Measurements from ENCODE around the gene AAR2. TPM values are rescaled to one million over a fixed set of nuclear protein-coding genes. Genes with fewer than 3 reads are reported as not detected.
A peak's percentile ranks its signal among the peaks of the same experiment; 100 is the strongest.

The AAR2 gene
- total RNA-seq, 1 experiment from 2014 or later: 36.9 TPM

DNA sequence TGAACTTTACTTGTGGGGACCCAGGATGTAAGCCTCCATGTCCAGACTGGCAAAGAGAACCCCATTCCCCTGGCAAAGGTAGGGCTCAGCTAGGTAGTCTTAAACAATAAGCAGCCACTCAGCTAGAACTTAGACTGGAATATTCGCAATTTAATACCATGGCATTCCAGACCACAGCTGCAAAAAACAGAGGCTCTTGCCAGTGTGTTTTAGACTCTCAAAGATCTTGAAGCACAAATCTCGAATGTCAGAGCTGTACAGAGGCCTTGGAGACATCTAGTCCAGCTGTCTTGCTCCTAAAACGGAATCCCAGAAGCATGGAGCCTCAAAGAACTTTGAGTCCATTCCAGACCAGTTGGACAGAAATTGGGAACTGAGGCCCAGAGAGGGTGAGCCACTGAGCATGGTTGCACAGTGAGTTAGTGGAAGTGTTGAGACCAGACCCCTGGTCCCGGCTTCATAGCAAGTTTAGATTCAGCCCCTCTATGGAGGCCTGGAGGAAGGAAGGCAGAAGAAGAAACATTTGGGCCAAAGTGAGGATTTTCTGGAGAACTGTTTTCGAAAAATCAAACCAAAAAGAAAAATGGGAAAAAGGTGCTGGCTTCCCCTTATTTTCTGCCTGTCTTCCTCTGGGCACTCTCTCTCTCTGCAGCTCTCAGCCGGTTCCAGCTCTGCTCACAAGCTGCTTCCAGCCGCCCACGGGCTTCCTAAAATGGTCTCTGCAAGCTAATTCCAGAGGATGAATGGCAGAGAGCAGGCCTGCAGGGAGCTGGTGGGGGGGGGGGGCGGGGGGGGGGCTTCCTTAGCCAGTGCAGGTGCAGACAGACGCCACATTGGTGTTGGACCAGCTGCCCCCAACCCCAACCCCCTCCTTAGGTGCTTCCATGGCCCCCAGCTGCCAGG lies 32.4 kb downstream of the AAR2 start:
- Mint-ChIP-seq H3K36me3 (ENCODE audit: insufficient read depth in 1 of 3, low read depth in 3 of 3) (no peaks in the 10 kb centered on the region), H3K9me3 (no peaks in the 10 kb centered on the region), H3K27me3 (ENCODE audit: low read depth) (no peaks in the 10 kb centered on the region; the same call in 1 of the 2 replicates), H3K27ac (peak overlapping the region in 1 of 3 experiments; percentile 93; a peak in 2 of 7 replicates), H3K4me1 (peaks cover 12 to 34% of the 10 kb centered on the region in 2 experiments), H3K4me3 (no peak overlapping the region)
- Histone ChIP-seq H2BK120ac (ENCODE audit: low read depth, low read length, poor library complexity, severe bottlenecking) (no peak overlapping the region), H2BK12ac (ENCODE audit: insufficient read length, low read depth, low read length) (no peak overlapping the region), H3K4me1 (ENCODE audit: insufficient read depth, low read length) (0 out of 2 replicates have a peak, but pooled peaks cover 3% of the 10 kb centered on the region), H3K27me3 (ENCODE audit: insufficient read depth, low read length) (no peaks in the 10 kb centered on the region), H3K79me2 (ENCODE audit: insufficient read depth, low read length) (no peaks in the 10 kb centered on the region), H3K9ac (ENCODE audit: extremely low read depth, insufficient read length, low read length) (no peak overlapping the region), H3K56ac (ENCODE audit: insufficient read length, low read depth, low read length) (no peak overlapping the region), H3K79me1 (ENCODE audit: insufficient read depth, low read depth, low read length, poor library complexity, severe bottlenecking) (no peaks in the 10 kb centered on the region), H3K23me2 (ENCODE audit: insufficient read length, low read depth, low read length, poor library complexity, severe bottlenecking) (no peaks in the 10 kb centered on the region), H2BK5ac (ENCODE audit: insufficient read length, low read length) (no peak overlapping the region), H3T11ph (ENCODE audit: low read length) (no peak overlapping the region), H3K18ac (ENCODE audit: insufficient read length, low read depth, low read length) (no peak overlapping the region), H2BK15ac (ENCODE audit: low read depth, low read length) (no peak overlapping the region), H4K5ac (ENCODE audit: insufficient read length, low read depth, low read length) (no peak overlapping the region), H2BK20ac (ENCODE audit: low read depth, low read length, poor library complexity, severe bottlenecking) (no peak overlapping the region), H3K14ac (ENCODE audit: insufficient read depth, low read length) (no peak overlapping the region), H2AFZ (ENCODE audit: low read length) (no peak overlapping the region), H4K8ac (replicated peaks; ENCODE audit: insufficient read length, low read depth, low read length) (no peak overlapping the region), H3K4ac (ENCODE audit: low read depth, low read length) (no peak overlapping the region), H3K27ac (ENCODE audit: insufficient read length, low read depth, low read length) (no peak overlapping the region), H3K23ac (ENCODE audit: insufficient read length, low read depth, low read length) (no peak overlapping the region), H3K4me2 (ENCODE audit: insufficient read depth, insufficient read length, low read length) (no peak overlapping the region), H4K20me1 (ENCODE audit: control insufficient read depth, insufficient read depth, insufficient read length) (no peaks in the 10 kb centered on the region), H2AK5ac (ENCODE audit: insufficient read length, low read length) (no peak overlapping the region), H3K9me3 (ENCODE audit: control insufficient read depth, low read depth, low read length) (no peaks in the 10 kb centered on the region), H4K91ac (ENCODE audit: insufficient read length, low read depth, low read length) (no peak overlapping the region)
- TF ChIP-seq, protein P1, sequence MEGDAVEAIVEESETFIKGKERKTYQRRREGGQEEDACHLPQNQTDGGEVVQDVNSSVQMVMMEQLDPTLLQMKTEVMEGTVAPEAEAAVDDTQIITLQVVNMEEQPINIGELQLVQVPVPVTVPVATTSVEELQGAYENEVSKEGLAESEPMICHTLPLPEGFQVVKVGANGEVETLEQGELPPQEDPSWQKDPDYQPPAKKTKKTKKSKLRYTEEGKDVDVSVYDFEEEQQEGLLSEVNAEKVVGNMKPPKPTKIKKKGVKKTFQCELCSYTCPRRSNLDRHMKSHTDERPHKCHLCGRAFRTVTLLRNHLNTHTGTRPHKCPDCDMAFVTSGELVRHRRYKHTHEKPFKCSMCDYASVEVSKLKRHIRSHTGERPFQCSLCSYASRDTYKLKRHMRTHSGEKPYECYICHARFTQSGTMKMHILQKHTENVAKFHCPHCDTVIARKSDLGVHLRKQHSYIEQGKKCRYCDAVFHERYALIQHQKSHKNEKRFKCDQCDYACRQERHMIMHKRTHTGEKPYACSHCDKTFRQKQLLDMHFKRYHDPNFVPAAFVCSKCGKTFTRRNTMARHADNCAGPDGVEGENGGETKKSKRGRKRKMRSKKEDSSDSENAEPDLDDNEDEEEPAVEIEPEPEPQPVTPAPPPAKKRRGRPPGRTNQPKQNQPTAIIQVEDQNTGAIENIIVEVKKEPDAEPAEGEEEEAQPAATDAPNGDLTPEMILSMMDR (conservative IDR thresholded peaks at IDR 0.05): no peak
- WGBS (ENCODE audit: extremely low coverage, insufficient read length, low lambda C conversion rate): no CpG with 5 or more reads among the region's 10 CpGs
- no peak for DNase-seq

Measured in H9 (cell line).